PC-9 (cell line): ENCODE measurements around the gene SNX25. TPM values are rescaled to one million over a fixed set of nuclear protein-coding genes. Genes with fewer than 3 reads are reported as not detected.

ENCODE experiments used
- BruUV-seq: library from RNA; stranded (reverse); fragments of 400-500 nt; replicated peaks from 2 replicates; lab custom pipeline; 2021; lab: Mats Ljungman, UMichigan
- CTCF ChIA-PET: fragments of 300-600 bp; sonication (Branson Sonifier 250); formaldehyde crosslinking; loops from one replicate; lab custom pipeline; 2022; ENCODE audit warnings: antibody characterized with exemption; lab: Charles Lee
- POLR2A ChIA-PET: fragments of 300-600 bp; sonication (Branson Sonifier 250); formaldehyde crosslinking; loops from one replicate; lab custom pipeline; 2022; ENCODE audit warnings: antibody characterized with exemption; ENCODE audit not compliant: unreplicated experiment; lab: Charles Lee
- DNase-seq, 2 experiments: peaks; one replicate each; pipeline versions ENCODE4 v3.0.0 to v3.0.0-alpha.2; 2015 to 2022; ENCODE audit warnings: mixed read lengths in 1 of 2
- H2AFZ ChIP-seq: fragments of 200-600 bp; sonication (generic); 2 replicates; pipeline ENCODE4 v1.8.1; 2017; ENCODE audit warnings: antibody characterized with exemption
- H3F3A ChIP-seq: fragments of 200-600 bp; sonication (generic); 2 replicates; pipeline ENCODE4 v1.8.1; 2017; ENCODE audit warnings: antibody characterized with exemption, mild to moderate bottlenecking, low read depth; ENCODE audit not compliant: insufficient read depth
- H3K27ac ChIP-seq: fragments of 200-600 bp; sonication (generic); 2 replicates; pipeline ENCODE4 v1.6.1; 2016; ENCODE audit warnings: mixed run types
- H3K27me3 ChIP-seq: fragments of 200-600 bp; sonication (generic); 2 replicates; pipeline ENCODE4 v1.6.1; 2016; ENCODE audit warnings: low read depth, mixed run types; ENCODE audit not compliant: insufficient read depth
- H3K36me3 ChIP-seq: fragments of 200-600 bp; sonication (generic); 2 replicates; pipeline ENCODE4 v1.6.1; 2016; ENCODE audit warnings: low read depth, mixed run types
- H3K4me1 ChIP-seq: fragments of 200-600 bp; sonication (generic); replicated peaks from 2 replicates; pipeline ENCODE4 v1.6.1; 2016; ENCODE audit warnings: mixed run types; ENCODE audit not compliant: insufficient read depth
- H3K4me2 ChIP-seq: fragments of 200-600 bp; sonication (generic); 2 replicates; pipeline ENCODE4 v1.6.1; 2017; ENCODE audit warnings: mixed run types
- H3K4me3 ChIP-seq: fragments of 200-600 bp; sonication (generic); 2 replicates; pipeline ENCODE4 v1.6.1; 2016; ENCODE audit warnings: mixed run types
- H3K79me2 ChIP-seq: fragments of 200-600 bp; sonication (generic); 2 replicates; pipeline ENCODE4 v1.6.1; 2017; ENCODE audit warnings: low read depth, mixed run types
- H3K9me2 ChIP-seq: fragments of 200-600 bp; sonication (generic); 2 replicates; pipeline ENCODE4 v1.8.1; 2017; ENCODE audit warnings: mild to moderate bottlenecking; ENCODE audit not compliant: insufficient read depth
- H3K9me3 ChIP-seq: fragments of 200-600 bp; sonication (generic); 2 replicates; pipeline ENCODE4 v1.8.1; 2016; ENCODE audit warnings: low read depth; ENCODE audit not compliant: insufficient read depth
- H4K20me1 ChIP-seq: fragments of 200-600 bp; sonication (generic); 2 replicates; pipeline ENCODE4 v1.8.1; 2017; ENCODE audit not compliant: insufficient read depth
- EZH2 ChIP-seq: fragments of 200-600 bp; sonication (generic); IDR thresholded peaks from 2 replicates; pipeline ENCODE4 v1.8.0; 2017; ENCODE audit warnings: antibody characterized with exemption, low read depth
- intact Hi-C: fragments of 100-400 bp; cut with micrococcal nuclease; formaldehyde crosslinking; loops from one replicate; pipeline ENCODE4 v1.10.0; 2022; ENCODE audit not compliant: unreplicated experiment
- total RNA-seq: library from RNA; stranded (reverse); gene quantifications from 2 replicates; pipeline ENCODE4 v1.2.3, GENCODE V29; 2021
- TF ChIP-seq, protein P1 (sequence below): fragments of 200-600 bp; sonication (generic); conservative IDR thresholded peaks from 2 replicates; pipeline ENCODE4 v1.6.1; 2017; ENCODE audit warnings: mixed run types, antibody characterized with exemption, mild to moderate bottlenecking, moderate library complexity

SNX25 gene
- total RNA-seq, 1 experiment from 2014 or later = 18.0 TPM

DNA sequence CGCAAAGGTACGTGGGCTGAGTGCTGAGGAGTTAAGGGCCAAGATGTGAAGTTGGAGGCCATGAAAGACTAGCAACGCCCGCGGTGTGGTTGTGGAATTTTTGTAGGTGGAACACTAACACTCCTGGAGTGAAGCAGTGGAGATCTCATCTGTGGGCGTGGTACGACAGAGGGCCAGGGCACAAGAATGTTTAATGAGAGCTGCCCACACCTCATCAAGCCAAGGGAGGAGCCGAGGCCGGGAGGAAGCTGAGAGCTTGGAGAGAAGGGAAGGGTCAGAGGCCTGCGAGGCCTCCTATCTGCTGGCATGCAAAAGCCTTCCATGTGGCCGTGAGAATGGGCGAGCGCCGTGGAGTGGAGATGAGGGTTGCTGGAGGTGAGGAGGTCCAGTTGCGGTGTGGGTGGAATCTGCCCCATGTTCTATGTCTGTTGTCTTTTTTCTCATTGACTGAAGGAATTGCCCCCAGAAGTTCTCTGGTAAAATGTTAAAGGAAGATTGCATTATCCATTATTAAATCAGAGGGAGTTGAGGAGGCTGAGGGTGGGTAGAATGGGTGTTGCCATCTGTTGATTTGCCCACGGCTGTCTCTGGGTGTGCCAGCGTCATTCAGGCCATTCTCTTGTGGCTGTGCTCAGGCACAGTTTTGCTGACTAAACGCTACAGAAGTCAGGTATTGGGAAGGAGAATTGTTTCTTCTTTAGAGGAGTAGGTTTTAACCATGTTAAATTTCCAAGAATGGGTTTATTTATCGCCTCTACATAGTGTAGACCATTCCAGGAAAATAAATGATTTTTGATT, 19.8 kb downstream of the SNX25 start:
- peak in 1 of 2 experiments; percentile 27 for DNase-seq
- no peak overlapping the region for H3K4me2 ChIP-seq
- intact Hi-C loops = no loop called here
- TF ChIP-seq EZH2 = no peak
- TF ChIP-seq, protein P1, sequence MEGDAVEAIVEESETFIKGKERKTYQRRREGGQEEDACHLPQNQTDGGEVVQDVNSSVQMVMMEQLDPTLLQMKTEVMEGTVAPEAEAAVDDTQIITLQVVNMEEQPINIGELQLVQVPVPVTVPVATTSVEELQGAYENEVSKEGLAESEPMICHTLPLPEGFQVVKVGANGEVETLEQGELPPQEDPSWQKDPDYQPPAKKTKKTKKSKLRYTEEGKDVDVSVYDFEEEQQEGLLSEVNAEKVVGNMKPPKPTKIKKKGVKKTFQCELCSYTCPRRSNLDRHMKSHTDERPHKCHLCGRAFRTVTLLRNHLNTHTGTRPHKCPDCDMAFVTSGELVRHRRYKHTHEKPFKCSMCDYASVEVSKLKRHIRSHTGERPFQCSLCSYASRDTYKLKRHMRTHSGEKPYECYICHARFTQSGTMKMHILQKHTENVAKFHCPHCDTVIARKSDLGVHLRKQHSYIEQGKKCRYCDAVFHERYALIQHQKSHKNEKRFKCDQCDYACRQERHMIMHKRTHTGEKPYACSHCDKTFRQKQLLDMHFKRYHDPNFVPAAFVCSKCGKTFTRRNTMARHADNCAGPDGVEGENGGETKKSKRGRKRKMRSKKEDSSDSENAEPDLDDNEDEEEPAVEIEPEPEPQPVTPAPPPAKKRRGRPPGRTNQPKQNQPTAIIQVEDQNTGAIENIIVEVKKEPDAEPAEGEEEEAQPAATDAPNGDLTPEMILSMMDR = no peak
- no peak overlapping the region for H3K27ac ChIP-seq
- no peak overlapping the region for H3K4me3 ChIP-seq
- no peak overlapping the region for H2AFZ ChIP-seq
- H4K20me1 ChIP-seq = no peaks in the 10 kb centered on the region
- H3K27me3 ChIP-seq = no peaks in the 10 kb centered on the region
- H3K9me2 ChIP-seq = no peaks in the 10 kb centered on the region
- CTCF ChIA-PET = no interaction called here
- H3F3A ChIP-seq = no peaks in the 10 kb centered on the region
- H3K36me3 ChIP-seq = no peaks in the 10 kb centered on the region
- H3K4me1 ChIP-seq = no peaks in the 10 kb centered on the region
- BruUV-seq = no TSS peak
- H3K79me2 ChIP-seq = no peaks in the 10 kb centered on the region
- POLR2A ChIA-PET = interaction anchor here (0.5 kb wide), 1 partner anchor 20 kb away, joined by 4 read pairs; no protein-coding TSS in a partner anchor
- H3K9me3 ChIP-seq = no peaks in the 10 kb centered on the region

DNA sequence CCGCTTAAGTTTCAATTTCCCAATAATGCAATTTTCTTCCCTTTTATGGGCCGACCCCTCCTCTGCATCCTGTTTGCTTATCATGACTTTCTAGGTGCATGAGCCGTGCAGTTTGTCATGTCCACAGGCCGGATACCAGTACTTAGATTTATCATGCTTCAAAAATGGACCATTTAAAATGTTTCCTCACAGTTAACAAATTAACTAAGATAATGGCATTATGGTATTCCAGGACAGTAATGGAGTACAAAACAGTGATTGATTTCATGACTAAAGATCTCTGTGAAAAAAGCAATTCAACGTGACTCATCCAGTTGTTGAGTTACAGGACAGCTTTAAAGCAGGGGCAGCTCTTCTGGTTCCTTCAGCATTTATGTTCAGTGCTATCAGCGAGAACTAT, 23.0 kb downstream of the SNX25 start:
- Histone ChIP-seq H3K4me3 (no peak overlapping the region), H3F3A (no peaks in the 10 kb centered on the region), H3K9me2 (no peaks in the 10 kb centered on the region), H3K36me3 (no peaks in the 10 kb centered on the region), H2AFZ (no peak overlapping the region), H3K9me3 (no peaks in the 10 kb centered on the region), H3K4me2 (no peak overlapping the region), H3K79me2 (0 out of 2 replicates have a peak, but pooled peaks cover 8% of the 10 kb centered on the region), H3K27me3 (no peaks in the 10 kb centered on the region), H3K27ac (no peak overlapping the region), H3K4me1 (peaks cover 20% of the 10 kb centered on the region), H4K20me1 (no peaks in the 10 kb centered on the region)
- CTCF ChIA-PET = no interaction called here
- TF ChIP-seq, protein P1 = no peak
- TF ChIP-seq EZH2 = no peak
- DNase-seq = no peak
- BruUV-seq = no TSS peak
- POLR2A ChIA-PET = interaction anchor here (0.7 kb wide), 1 partner anchor 485 kb away, joined by 3 read pairs; no protein-coding TSS in a partner anchor
- intact Hi-C loops = no loop called here

DNA sequence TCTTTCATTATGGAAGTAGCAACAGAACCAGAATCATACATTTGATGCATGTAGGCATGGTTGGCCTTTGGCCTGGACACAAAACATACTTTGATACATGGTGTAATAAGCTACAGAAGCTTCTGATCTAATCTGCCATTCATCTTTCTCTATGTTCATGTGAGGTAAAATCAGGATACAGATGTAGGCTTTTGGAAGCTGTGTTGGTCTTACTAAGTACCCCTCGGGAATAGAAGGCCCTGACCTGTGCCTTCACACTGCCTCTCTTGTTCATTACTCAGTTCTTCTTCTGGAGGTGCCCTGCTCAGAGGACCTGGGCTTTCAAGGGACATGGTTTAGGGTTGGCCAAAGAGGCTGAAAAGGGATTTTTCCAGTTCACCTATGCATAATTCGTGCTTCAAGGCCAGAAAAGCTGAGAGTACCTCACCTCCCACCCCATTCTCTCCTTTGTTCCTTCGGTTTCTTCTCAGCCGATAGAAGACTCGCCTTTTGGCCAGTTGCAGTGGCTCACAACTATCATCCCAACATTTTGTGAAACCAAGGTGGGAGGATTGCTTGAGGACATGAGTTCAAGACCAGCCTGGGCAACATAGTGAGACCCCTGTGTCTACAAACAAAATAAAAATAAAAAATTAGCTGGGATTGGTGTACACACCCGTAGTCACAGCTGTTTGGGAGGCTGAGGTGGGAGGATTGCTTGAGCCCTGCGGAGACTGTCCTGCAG, 25.9 kb downstream of the SNX25 start:
- POLR2A ChIA-PET = interaction anchor here (0.6 kb wide), 1 partner anchor 17 kb away, joined by 3 read pairs; no protein-coding TSS in a partner anchor
- H3K27me3 ChIP-seq = no peaks in the 10 kb centered on the region
- CTCF ChIA-PET = no interaction called here

More for the DNA sequence above, 25.9 kb downstream of the SNX25 start:
- TF ChIP-seq EZH2 = no peak
- TF ChIP-seq, protein P1 = no peak
- H3K4me2 ChIP-seq = peak overlapping the region; percentile 73; the same call in 1 of the 2 replicates
- peaks cover 20% of the 10 kb centered on the region for H3K4me1 ChIP-seq
- H3K9me2 ChIP-seq = no peaks in the 10 kb centered on the region
- no peak overlapping the region for H3K4me3 ChIP-seq
- H3K9me3 ChIP-seq = 0 out of 2 replicates have a peak, but pooled peaks cover 3% of the 10 kb centered on the region
- no peak overlapping the region for H2AFZ ChIP-seq
- no peak overlapping the region for H3K27ac ChIP-seq
- intact Hi-C loops = no loop called here
- no peak for DNase-seq
- no TSS peak for BruUV-seq
- H3F3A ChIP-seq = no peaks in the 10 kb centered on the region
- H3K36me3 ChIP-seq = no peaks in the 10 kb centered on the region
- no peaks in the 10 kb centered on the region for H4K20me1 ChIP-seq
- H3K79me2 ChIP-seq = 0 out of 2 replicates have a peak, but pooled peaks cover 8% of the 10 kb centered on the region
